ENCODE measurements around the gene MAP3K14. TPM values are rescaled to one million over a fixed set of nuclear protein-coding genes. Genes with fewer than 3 reads are reported as not detected.

MAP3K14 gene
- total and polyA plus RNA-seq, 2 of the 4 experiments (the other 2 are of a cell fraction): 4.1 to 21.7 TPM

DNA sequence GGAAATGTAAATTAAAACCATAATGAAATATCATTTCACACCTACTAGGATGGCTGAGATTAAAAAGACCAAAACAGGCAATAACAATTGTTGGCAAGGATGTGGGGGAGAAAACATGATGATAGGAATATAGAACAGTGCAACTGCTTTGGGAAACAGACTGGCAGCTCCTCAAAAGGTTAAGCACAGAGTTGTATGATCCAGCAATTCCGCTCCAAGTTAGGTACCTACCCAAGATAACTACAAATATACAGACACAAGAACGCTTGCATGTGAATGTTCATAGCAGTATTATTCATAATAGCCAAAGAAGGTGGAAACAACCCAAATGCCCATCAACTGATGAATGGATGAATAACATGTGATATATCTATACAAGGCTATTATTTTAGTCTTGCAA lies 35.0 kb upstream of the MAP3K14 start:
- no peaks in the 10 kb centered on the region for H4K20me1 ChIP-seq (ENCODE audit: insufficient read depth, low read length)
- no peak overlapping the region for H2BK5ac ChIP-seq (ENCODE audit: low read depth, low read length, poor library complexity, severe bottlenecking)
- H3K36me3 ChIP-seq (ENCODE audit: control insufficient read depth, insufficient read depth, low read length): no peaks in the 10 kb centered on the region
- dilution Hi-C loops (cut with HindIII; ENCODE audit: low sequenced_read_pairs, unreplicated experiment): no loop called here
- no peak overlapping the region for H2AFZ ChIP-seq (replicated peaks; ENCODE audit: low read length, poor library complexity)
- no CpG with 5 or more reads among the region's 2 CpGs for WGBS, 2 experiments (ENCODE audit: extremely low coverage in 2 of 2, insufficient read length in 1 of 2)
- H3K27ac ChIP-seq (ENCODE audit: insufficient read depth, low read length): no peak overlapping the region
- H2AK5ac ChIP-seq (ENCODE audit: low read depth, low read length): no peak overlapping the region
- no peak for ATAC-seq (ENCODE audit: low read depth)
- H2BK120ac ChIP-seq (ENCODE audit: low read depth, low read length): no peak overlapping the region
- no peak overlapping the region for H3K9ac ChIP-seq (ENCODE audit: low read depth, low read length)
- H3K9me1 ChIP-seq (ENCODE audit: insufficient read depth, low read length): no peaks in the 10 kb centered on the region
- TF ChIP-seq CHD1 (IDR thresholded peaks at IDR 0.05; ENCODE audit: low read depth, low read length): no peak
- TF ChIP-seq SMC3 (IDR thresholded peaks at IDR 0.05; ENCODE audit: low read depth, low read length): no peak
- TF ChIP-seq, protein P1, sequence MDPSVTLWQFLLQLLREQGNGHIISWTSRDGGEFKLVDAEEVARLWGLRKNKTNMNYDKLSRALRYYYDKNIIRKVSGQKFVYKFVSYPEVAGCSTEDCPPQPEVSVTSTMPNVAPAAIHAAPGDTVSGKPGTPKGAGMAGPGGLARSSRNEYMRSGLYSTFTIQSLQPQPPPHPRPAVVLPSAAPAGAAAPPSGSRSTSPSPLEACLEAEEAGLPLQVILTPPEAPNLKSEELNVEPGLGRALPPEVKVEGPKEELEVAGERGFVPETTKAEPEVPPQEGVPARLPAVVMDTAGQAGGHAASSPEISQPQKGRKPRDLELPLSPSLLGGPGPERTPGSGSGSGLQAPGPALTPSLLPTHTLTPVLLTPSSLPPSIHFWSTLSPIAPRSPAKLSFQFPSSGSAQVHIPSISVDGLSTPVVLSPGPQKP (IDR thresholded peaks at IDR 0.05; ENCODE audit: borderline replicate concordance, low read depth, low read length): no peak
- TF ChIP-seq MAZ (IDR thresholded peaks at IDR 0.05; ENCODE audit: borderline replicate concordance, low read depth, low read length): no peak
- TF ChIP-seq CEBPB (IDR thresholded peaks at IDR 0.05; ENCODE audit: low read depth, low read length): no peak
- H3K27me3 ChIP-seq (ENCODE audit: control insufficient read depth, insufficient read depth, low read length): peaks cover 3% of the 10 kb centered on the region; the same call in 1 of the 2 replicates
- H3K4me1 ChIP-seq (ENCODE audit: control insufficient read depth, insufficient read depth, low read length): peaks cover 1% of the 10 kb centered on the region; the same call in 1 of the 2 replicates
- H3K79me1 ChIP-seq (ENCODE audit: low read depth in 1 of 2, low read length in 2 of 2): no peaks in the 10 kb centered on the region
- H4K8ac ChIP-seq (ENCODE audit: low read depth in 2 of 2, low read length in 2 of 2): no peak overlapping the region
- POLR2A ChIA-PET (ENCODE audit: unreplicated experiment): no interaction called here
- DNase-seq: no peak
- no peak overlapping the region for H2AK9ac ChIP-seq (replicated peaks; ENCODE audit: low read depth, low read length, poor library complexity)
- H3K56ac ChIP-seq (ENCODE audit: extremely low read depth, insufficient read depth, low read length): no peak overlapping the region
- no peak overlapping the region for H3K14ac ChIP-seq (replicated peaks; ENCODE audit: low read depth, low read length)
- CTCF ChIA-PET: no interaction called here
- no peak overlapping the region for H3K4ac ChIP-seq (ENCODE audit: low read depth, low read length)
- no peak overlapping the region for H3K4me3 ChIP-seq (ENCODE audit: insufficient read depth, low read depth, low read length)
- no peak overlapping the region for H2BK20ac ChIP-seq (ENCODE audit: low read depth, low read length)
- in situ Hi-C loops (cut with MboI; ENCODE audit: low sequenced_read_pairs): no loop called here
- BruUV-seq (replicated peaks): no TSS peak
- no peak overlapping the region for H3K4me2 ChIP-seq (ENCODE audit: low read depth, low read length)
- H3K18ac ChIP-seq (ENCODE audit: low read depth, low read length): no peak overlapping the region
- H4K91ac ChIP-seq (ENCODE audit: insufficient read depth, low read depth, low read length): no peak overlapping the region
- no peak overlapping the region for H3K23ac ChIP-seq (ENCODE audit: low read depth, low read length)
- H4K5ac ChIP-seq (ENCODE audit: low read depth, low read length): no peak overlapping the region
- no peak overlapping the region for H2BK15ac ChIP-seq (ENCODE audit: low read depth, low read length)
- intact Hi-C loops (cut with micrococcal nuclease): no loop called here
- peaks cover 4% of the 10 kb centered on the region; the same call in 1 of the 2 replicates for H3K9me3 ChIP-seq (ENCODE audit: control insufficient read depth, insufficient read depth, low read length)
